Measurements from ENCODE around the gene NRK.
"Not testable (repeated sequence)": the region's sequence is repeated elsewhere in the genome, so short reads cannot be mapped to it uniquely, and the experiment has no call there.

The NRK gene

GRCh38 chrX:105894721-105895120 lies 72.4 kb downstream of the NRK start:
- no peak for DNase-seq (ENCODE audit: low spot score)

GRCh38 chrX:105909576-105909975 lies 87.2 kb downstream of the NRK start:
- DNase-seq (ENCODE audit: low spot score): no peak

DNA sequence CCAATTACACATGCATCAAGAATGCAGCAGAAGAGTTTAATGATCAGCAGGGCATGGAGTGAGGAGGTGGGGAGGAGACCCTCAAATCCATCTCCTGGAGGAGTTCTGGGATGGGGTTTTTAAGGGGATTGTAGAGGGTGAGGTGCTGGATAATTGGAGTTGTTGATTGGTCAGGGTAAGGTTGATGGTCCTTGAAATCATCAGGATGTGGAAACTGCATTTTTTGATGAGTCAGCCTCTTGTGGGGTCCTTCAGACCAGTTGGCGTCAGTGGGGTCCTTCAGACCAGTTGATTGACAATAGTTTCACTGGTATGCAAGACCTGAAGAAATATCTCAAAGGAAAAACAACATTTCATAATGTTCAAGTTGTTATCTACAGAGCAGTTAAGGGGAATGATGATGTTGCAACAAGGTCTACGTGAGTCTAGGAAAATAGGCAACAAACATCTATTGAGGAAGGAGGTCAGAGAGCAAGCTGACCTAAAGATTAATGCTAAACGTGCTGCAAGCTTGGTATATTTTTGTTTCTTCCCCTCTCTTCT lies 88.3 kb downstream of the NRK start:
- no peak for DNase-seq (ENCODE audit: low spot score)

- DNase-seq (ENCODE audit: low spot score): no peak
Observed at GRCh38 chrX:105945266-105945665, 122.9 kb downstream of the NRK start.

GRCh38 chrX:105969487-105969886 lies 147.1 kb downstream of the NRK start:
- no peak for DNase-seq (ENCODE audit: low spot score)

DNA sequence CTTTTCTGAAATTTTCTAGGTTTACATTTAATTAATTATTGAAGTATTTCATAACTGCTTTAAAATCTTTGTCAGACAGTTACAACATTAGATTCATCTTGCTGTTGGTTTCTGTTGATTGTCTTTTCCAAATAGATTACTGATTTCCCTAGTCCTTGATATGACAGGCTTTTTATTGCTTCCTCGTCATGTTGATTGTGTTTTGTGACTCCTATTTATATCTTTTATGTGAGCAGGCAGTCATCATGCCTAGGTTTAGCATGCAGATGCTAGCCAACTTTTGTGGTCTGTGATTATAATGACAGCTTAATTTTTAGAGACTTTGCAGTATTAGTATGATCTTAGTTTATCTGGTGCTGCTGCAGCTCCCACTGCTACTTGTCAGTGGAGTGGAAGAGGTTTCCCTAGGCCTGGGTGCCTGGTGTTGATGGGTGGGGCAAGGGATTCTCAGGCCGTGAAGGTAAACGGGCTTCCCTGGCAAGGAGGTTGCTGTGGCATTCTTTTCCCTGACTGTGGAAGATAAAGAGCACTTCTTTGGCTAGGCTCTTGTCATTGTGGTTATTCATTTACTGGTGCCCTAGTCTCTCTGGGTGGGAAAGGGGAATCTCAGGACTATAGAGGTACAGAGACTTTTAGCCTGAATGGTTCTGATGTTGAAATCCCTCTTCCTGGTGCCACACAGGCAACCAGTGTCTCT lies 150.5 kb downstream of the NRK start:
- no peak for DNase-seq (ENCODE audit: low spot score)

GRCh38 chrX:105973387-105973739 lies 151.0 kb downstream of the NRK start:
- DNase-seq (ENCODE audit: low spot score): no peak

GRCh38 chrX:105975382-105975781 lies 153.0 kb downstream of the NRK start:
- no peak for DNase-seq (ENCODE audit: low spot score)

GRCh38 chrX:105981772-105982485 lies 159.6 kb downstream of the NRK start:
- no peak for DNase-seq (ENCODE audit: low spot score)

DNA sequence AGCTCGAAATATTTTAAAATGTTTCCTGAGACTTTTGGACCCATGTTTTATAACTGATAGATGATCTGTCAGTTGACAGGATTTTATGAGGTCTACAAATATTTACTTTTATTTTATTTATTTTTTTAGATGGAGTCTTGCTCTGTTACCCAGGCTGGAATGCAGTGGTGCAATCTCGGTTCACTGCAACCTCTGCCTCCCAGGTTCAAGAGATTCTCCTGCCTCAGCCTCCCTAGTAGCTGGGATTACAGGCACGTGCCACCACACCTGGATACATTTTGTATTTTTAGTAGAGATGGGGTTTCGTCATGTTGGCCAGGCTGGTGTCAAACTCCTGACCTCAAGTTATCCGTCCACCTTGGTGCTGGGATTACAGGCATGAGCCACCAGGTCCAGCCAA lies 166.1 kb downstream of the NRK start:
- not testable (repeated sequence) for DNase-seq (ENCODE audit: low spot score)

DNA sequence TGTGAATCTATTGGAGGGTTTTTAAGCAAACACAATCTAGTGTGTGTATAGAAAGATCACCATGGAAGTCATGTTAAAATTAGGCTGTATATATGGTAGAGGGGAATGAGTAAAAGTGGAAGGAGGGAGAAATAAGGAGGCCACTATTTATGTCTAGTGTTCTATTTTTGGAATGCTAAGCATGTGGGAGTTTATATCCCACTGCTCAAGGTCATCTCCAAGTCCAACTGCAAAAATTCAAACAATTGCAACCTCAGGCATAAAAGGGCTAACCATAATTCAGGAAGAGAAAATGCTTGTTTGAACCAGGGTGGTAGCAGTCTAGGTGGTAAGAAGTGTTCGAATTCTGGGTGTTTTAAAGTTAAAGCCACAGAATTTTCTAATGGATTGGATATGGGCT lies 177.0 kb downstream of the NRK start:
- no peak for DNase-seq (ENCODE audit: low spot score)

DNA sequence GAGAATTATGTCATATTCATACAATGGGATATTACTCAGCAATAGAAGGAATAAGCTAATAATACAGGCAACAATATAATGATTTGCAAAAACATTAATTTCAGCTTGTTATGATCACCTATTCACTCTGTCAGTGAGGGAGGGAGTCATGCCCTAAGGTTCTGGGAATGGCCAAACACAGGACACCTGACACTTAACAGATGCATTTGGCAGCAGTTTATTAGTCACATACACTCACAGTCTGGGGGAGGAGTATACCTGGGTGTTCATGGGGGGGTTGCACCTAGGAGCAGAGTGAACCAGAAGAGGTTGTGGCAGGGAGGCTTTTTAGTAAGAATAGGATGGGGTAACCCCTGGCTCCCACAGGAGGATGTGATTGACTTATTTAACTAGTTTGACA lies 177.9 kb downstream of the NRK start:
- DNase-seq (ENCODE audit: low spot score): no peak

DNA sequence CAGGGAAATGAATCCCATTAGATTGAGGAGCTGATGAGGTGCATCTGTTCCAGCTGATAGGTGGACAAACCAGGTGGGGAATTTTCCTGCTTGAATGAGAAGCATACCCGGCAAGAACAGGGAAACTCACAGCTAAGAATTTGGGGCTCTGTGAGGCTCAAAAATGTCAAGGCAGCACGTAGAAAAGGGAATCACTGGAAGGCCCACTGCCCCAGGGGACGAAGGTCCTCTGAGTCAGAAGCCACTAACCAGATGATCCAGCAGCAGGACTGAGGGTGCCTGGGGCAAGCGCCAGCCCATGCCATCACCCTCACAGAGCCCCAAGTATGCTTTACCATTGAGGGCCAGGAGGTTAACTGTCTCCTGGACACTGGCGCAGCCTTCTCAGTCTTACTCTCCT lies 178.3 kb downstream of the NRK start:
- not testable (repeated sequence) for DNase-seq (ENCODE audit: low spot score)

DNA sequence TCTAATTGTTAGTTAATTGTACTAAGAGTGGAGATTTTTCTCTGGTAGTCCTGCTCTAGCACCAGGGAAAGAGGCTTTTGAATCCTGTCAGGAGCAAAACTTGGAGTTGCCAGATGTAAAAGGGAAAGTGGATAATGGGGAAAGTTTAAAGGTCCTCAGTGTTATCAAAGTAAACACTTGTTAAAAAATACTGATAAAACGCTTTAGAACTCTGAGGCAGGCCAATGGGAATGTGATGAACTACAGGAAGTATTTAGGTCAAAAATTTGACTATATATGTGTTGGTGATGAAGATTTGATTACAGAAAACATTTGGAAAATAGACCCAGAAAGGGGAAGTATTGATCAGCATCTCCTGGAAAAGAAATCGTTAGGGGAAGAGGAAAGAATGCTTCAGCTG lies 183.3 kb downstream of the NRK start:
- DNase-seq (ENCODE audit: low spot score): no peak

DNA sequence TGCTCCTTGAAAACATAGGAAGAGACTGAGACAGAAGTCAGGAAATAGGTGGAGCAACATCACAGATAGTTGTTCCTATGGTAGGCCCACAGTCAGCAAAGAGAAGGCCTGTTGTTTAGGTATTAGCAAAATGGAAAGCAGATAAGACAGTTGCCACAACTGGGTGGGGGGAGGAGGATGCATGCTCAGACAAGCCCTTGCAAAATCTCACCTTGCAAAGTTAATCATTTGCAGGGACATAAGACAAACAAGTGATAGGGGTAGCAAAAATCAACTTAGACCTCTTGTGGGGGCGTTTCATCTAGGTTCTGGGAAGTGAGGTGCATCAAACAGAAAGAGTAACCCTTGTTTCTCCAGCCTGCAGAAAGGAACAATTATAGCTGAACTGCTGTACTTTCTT lies 185.5 kb downstream of the NRK start:
- no peak for DNase-seq (ENCODE audit: low spot score)

All from germinal center (tissue), 1 donor.